Measurements from ENCODE around the gene CKS1B. TPM values are rescaled to one million over a fixed set of nuclear protein-coding genes. Genes with fewer than 3 reads are reported as not detected.

CKS1B gene
- total and polyA plus RNA-seq, 9 of the 15 experiments (the other 6 are each of a cell fraction or from before 2014, with no cell fraction given): 215 to 1,103 (median 460) TPM

DNA sequence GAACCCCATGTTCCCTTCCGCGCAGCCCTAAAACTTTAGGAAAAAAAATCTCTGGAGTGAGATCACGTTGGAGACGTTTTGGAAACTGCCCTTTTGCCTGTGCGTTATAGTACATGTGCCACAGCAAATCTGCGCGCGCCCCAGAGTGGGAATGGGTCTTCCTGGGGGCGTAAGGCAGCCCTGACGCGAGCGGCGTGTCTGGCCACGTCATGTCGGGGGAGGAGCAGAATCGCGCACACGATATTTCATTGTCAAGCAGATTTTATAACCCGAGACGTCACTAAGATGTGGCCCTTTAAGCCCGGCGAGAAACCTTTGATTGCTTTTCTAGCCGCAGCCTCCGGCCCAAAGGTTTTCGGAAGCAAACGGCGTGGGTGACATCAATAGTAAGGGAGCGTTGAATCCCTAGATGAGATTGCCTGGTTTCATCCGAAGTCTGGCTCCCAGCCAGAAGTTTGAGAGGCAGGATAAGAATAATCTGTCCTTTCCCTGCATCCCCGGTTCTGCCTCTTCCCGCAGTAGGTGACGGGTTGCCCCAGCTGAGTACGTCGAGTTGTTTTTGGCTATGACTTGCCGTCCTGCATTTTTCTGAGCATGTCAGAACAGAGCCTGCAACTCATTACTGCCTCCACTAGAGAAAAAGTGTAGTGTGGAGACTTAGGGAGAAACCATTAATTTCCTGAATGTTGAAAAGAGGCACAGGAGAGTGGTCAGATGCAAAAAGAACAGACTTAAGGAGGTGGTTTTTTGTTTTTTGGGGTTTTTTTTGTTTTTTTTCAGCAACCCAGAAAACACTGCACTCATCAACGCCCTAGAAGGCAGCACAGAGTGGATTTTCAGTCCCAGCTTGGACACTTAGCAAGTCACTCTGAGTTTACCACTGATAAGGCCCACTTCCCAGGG, 37.1 kb upstream of the CKS1B start (continued):
- TF ChIP-seq CBX5 (IDR thresholded peaks at IDR 0.05; ENCODE audit: borderline replicate concordance, low read depth) (no peak), ZNF695 (CRISPR knock-in tag; IDR thresholded peaks at IDR 0.05) (no peak), KAT7 (CRISPR knock-in tag; IDR thresholded peaks at IDR 0.05; ENCODE audit: borderline replicate concordance) (no peak), MCM2 (IDR thresholded peaks at IDR 0.05; ENCODE audit: low read depth) (no peak), GABPA (tag; conservative IDR thresholded peaks at IDR 0.05; ENCODE audit: low read depth) (peak; percentile 43; the same call in 1 of the 2 replicates), POLR2A (conservative IDR thresholded peaks at IDR 0.05) (peak; percentile 17; the same call in 1 of the 2 replicates), BACH1 (tag; IDR thresholded peaks at IDR 0.05) (peak; percentile 51; the same call in 1 of the 2 replicates), RCOR1 (IDR thresholded peaks at IDR 0.05; ENCODE audit: borderline replicate concordance in 1 of 2, low read depth in 2 of 2, low read length in 2 of 2) (peak; percentile 50 to 55; a peak in 2 of 4 replicates), IRF2 (CRISPR knock-in tag; IDR thresholded peaks at IDR 0.05) (no peak), POLR2G (IDR thresholded peaks at IDR 0.05; ENCODE audit: low read depth, low read length) (no peak), CSDE1 (IDR thresholded peaks at IDR 0.05) (peak in 1 of 2 experiments; percentile 56; a peak in 2 of 4 replicates), NR2C2 (CRISPR knock-in tag; IDR thresholded peaks at IDR 0.05) (no peak), NR2C2 (tag; IDR thresholded peaks at IDR 0.05) (peak; percentile 57), ZNF696 (CRISPR knock-in tag; conservative IDR thresholded peaks at IDR 0.05) (no peak), EGR1 (conservative IDR thresholded peaks at IDR 0.05) (peak; percentile 93), GATAD2B (IDR thresholded peaks at IDR 0.05; ENCODE audit: borderline replicate concordance) (no peak)
- TF ChIP-seq, protein P1, sequence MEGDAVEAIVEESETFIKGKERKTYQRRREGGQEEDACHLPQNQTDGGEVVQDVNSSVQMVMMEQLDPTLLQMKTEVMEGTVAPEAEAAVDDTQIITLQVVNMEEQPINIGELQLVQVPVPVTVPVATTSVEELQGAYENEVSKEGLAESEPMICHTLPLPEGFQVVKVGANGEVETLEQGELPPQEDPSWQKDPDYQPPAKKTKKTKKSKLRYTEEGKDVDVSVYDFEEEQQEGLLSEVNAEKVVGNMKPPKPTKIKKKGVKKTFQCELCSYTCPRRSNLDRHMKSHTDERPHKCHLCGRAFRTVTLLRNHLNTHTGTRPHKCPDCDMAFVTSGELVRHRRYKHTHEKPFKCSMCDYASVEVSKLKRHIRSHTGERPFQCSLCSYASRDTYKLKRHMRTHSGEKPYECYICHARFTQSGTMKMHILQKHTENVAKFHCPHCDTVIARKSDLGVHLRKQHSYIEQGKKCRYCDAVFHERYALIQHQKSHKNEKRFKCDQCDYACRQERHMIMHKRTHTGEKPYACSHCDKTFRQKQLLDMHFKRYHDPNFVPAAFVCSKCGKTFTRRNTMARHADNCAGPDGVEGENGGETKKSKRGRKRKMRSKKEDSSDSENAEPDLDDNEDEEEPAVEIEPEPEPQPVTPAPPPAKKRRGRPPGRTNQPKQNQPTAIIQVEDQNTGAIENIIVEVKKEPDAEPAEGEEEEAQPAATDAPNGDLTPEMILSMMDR (IDR thresholded peaks at IDR 0.05 in 2 of 3, conservative IDR thresholded peaks at IDR 0.05 in 1 of 3; ENCODE audit: insufficient read depth in 2 of 3, low read depth in 1 of 3, low read length in 3 of 3): peak in 1 of 3 experiments; percentile 30; a peak in 2 of 6 replicates
- TF ChIP-seq, protein P2, sequence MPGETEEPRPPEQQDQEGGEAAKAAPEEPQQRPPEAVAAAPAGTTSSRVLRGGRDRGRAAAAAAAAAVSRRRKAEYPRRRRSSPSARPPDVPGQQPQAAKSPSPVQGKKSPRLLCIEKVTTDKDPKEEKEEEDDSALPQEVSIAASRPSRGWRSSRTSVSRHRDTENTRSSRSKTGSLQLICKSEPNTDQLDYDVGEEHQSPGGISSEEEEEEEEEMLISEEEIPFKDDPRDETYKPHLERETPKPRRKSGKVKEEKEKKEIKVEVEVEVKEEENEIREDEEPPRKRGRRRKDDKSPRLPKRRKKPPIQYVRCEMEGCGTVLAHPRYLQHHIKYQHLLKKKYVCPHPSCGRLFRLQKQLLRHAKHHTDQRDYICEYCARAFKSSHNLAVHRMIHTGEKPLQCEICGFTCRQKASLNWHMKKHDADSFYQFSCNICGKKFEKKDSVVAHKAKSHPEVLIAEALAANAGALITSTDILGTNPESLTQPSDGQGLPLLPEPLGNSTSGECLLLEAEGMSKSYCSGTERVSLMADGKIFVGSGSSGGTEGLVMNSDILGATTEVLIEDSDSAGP (CRISPR knock-in tag; IDR thresholded peaks at IDR 0.05): peak; percentile 75
- TF ChIP-seq, protein P3, sequence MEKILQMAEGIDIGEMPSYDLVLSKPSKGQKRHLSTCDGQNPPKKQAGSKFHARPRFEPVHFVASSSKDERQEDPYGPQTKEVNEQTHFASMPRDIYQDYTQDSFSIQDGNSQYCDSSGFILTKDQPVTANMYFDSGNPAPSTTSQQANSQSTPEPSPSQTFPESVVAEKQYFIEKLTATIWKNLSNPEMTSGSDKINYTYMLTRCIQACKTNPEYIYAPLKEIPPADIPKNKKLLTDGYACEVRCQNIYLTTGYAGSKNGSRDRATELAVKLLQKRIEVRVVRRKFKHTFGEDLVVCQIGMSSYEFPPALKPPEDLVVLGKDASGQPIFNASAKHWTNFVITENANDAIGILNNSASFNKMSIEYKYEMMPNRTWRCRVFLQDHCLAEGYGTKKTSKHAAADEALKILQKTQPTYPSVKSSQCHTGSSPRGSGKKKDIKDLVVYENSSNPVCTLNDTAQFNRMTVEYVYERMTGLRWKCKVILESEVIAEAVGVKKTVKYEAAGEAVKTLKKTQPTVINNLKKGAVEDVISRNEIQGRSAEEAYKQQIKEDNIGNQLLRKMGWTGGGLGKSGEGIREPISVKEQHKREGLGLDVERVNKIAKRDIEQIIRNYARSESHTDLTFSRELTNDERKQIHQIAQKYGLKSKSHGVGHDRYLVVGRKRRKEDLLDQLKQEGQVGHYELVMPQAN (IDR thresholded peaks at IDR 0.05; ENCODE audit: borderline replicate concordance): peak; percentile 45; the same call in 1 of the 2 replicates
- TF ChIP-seq, protein P4, sequence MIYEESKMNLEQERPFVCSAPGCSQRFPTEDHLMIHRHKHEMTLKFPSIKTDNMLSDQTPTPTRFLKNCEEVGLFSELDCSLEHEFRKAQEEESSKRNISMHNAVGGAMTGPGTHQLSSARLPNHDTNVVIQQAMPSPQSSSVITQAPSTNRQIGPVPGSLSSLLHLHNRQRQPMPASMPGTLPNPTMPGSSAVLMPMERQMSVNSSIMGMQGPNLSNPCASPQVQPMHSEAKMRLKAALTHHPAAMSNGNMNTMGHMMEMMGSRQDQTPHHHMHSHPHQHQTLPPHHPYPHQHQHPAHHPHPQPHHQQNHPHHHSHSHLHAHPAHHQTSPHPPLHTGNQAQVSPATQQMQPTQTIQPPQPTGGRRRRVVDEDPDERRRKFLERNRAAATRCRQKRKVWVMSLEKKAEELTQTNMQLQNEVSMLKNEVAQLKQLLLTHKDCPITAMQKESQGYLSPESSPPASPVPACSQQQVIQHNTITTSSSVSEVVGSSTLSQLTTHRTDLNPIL (CRISPR knock-in tag; IDR thresholded peaks at IDR 0.05): no peak
